ENCODE data around the gene TOX3.

The TOX3 gene

DNA sequence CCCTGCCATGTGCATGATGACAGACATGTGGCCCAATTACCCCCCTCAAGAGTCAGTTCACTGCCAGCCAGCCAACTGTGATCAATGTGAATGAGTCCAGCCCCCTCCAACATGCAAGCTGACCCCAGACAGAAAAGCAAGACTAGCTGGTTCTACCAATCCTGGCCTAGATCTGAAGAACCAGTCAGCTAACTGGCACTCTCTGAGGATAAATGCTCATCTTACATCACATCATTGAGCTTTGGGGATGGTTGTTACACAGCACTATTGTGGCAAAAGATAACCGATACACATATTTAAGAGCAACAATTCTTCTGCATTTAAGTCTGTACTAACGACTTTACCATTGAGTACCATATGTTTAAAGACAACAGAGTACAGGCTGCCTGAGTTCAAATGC is 106.7 kb downstream of the TOX3 start:
- H3K9me3 ChIP-seq (ENCODE audit: control insufficient read depth in 1 of 2, low read length in 2 of 2): peaks cover 0 to 5% of the 10 kb centered on the region in 2 donors
- H3K9ac ChIP-seq (ENCODE audit: low read depth in 1 of 2, low read length in 2 of 2): no peak overlapping the region
- no peak overlapping the region for H3K4me3 ChIP-seq (ENCODE audit: low read depth in 1 of 2, low read length in 2 of 2)
- no peaks in the 10 kb centered on the region for H3K27me3 ChIP-seq (ENCODE audit: control insufficient read depth in 1 of 2, insufficient read depth in 2 of 2, low read length in 2 of 2)
- no peak overlapping the region for H3K27ac ChIP-seq (ENCODE audit: low read depth, low read length)
- H3K36me3 ChIP-seq (ENCODE audit: control insufficient read depth in 1 of 2, insufficient read depth in 2 of 2, low read length in 2 of 2): peaks cover 12 to 17% of the 10 kb centered on the region in 2 donors
- no peaks in the 10 kb centered on the region for H3K4me1 ChIP-seq (ENCODE audit: control insufficient read depth in 1 of 2, insufficient read depth in 2 of 2, low read length in 2 of 2)

DNA sequence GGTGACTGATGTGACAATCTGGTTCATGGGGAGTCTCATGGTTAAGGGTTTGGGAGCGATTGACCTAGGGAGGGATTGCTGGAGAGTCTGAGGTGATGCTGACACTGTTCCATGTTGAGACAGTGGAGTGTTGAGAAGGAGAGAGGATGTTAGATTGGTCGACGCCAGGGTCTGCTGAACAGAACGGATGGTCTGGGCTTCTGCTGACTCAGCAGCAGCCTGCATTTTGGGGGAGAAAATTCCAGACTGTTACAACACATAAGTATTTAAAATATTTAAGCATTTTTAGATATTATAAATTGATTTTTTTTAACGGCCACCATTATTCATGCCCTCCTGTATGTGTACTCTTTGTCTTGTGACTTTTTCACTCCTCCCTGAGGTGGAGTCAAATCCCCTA is 107.2 kb downstream of the TOX3 start:
- H3K27ac ChIP-seq (ENCODE audit: low read depth, low read length): no peak overlapping the region
- H3K27me3 ChIP-seq (ENCODE audit: control insufficient read depth in 1 of 2, insufficient read depth in 2 of 2, low read length in 2 of 2): no peaks in the 10 kb centered on the region
- peaks cover 12 to 17% of the 10 kb centered on the region in 2 donors for H3K36me3 ChIP-seq (ENCODE audit: control insufficient read depth in 1 of 2, insufficient read depth in 2 of 2, low read length in 2 of 2)
- H3K9me3 ChIP-seq (ENCODE audit: control insufficient read depth in 1 of 2, low read length in 2 of 2): peaks cover 0 to 5% of the 10 kb centered on the region in 2 donors
- no peak overlapping the region for H3K9ac ChIP-seq (ENCODE audit: low read depth in 1 of 2, low read length in 2 of 2)
- H3K4me1 ChIP-seq (ENCODE audit: control insufficient read depth in 1 of 2, insufficient read depth in 2 of 2, low read length in 2 of 2): no peaks in the 10 kb centered on the region
- H3K4me3 ChIP-seq (ENCODE audit: low read depth in 1 of 2, low read length in 2 of 2): no peak overlapping the region

DNA sequence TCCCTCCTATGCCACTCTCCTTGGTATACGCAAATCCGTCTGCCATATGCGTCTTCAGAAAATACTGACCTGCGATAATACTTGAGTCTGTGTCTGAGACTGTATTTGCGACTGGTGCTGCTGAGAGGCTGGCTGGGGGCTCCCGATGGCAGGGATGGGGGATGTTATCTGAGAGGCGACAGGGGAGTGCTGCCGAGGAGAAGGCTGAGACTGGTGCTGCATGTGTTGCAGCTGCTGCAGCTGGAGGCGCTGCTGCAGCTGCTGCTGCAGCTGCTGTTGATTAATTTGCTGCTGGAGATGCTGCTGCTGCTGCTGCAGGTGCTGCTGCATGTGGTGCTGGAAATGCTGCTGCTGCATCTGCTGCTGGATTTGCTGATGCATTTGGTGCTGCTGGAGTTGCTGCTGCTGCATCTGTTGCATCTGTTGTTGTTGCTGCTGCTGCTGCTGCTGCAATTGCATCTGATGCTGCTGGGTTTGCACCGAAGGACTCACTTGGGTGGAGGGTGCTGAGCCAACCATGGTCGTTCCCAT is 107.7 kb downstream of the TOX3 start:
- H3K4me1 ChIP-seq (ENCODE audit: control insufficient read depth in 1 of 2, insufficient read depth in 2 of 2, low read length in 2 of 2): no peaks in the 10 kb centered on the region
- H3K9me3 ChIP-seq (ENCODE audit: control insufficient read depth in 1 of 2, low read length in 2 of 2): peaks cover 0 to 5% of the 10 kb centered on the region in 2 donors
- H3K27ac ChIP-seq (ENCODE audit: low read depth, low read length): no peak overlapping the region
- H3K4me3 ChIP-seq (ENCODE audit: low read depth in 1 of 2, low read length in 2 of 2): no peak overlapping the region
- H3K9ac ChIP-seq (ENCODE audit: low read depth in 1 of 2, low read length in 2 of 2): no peak overlapping the region
- H3K36me3 ChIP-seq (ENCODE audit: control insufficient read depth in 1 of 2, insufficient read depth in 2 of 2, low read length in 2 of 2): peaks cover 12 to 17% of the 10 kb centered on the region in 2 donors
- H3K27me3 ChIP-seq (ENCODE audit: control insufficient read depth in 1 of 2, insufficient read depth in 2 of 2, low read length in 2 of 2): no peaks in the 10 kb centered on the region

DNA sequence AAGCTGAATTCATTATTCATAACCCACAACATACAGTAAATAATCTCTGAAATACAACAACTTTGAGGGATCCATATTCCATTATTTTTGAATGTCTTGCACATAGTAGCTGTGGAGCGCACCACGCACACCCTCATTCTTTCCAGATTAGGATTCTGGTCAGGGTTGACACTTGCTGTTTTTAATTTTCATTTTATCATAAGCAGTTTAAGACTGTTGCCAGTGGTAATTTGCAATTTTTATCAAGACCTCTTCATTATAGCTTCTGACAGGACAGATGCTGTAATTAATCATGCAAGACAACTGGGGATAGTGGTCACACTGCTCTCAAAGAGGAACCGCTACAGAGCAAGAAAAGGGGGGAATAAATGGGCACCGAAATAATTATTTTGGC is 109.7 kb downstream of the TOX3 start:
- no peaks in the 10 kb centered on the region for H3K27me3 ChIP-seq (ENCODE audit: control insufficient read depth in 1 of 2, insufficient read depth in 2 of 2, low read length in 2 of 2)
- H3K4me1 ChIP-seq (ENCODE audit: control insufficient read depth in 1 of 2, insufficient read depth in 2 of 2, low read length in 2 of 2): no peaks in the 10 kb centered on the region
- H3K36me3 ChIP-seq (ENCODE audit: control insufficient read depth in 1 of 2, insufficient read depth in 2 of 2, low read length in 2 of 2): peaks cover 12 to 17% of the 10 kb centered on the region in 2 donors
- no peak overlapping the region for H3K27ac ChIP-seq (ENCODE audit: low read depth, low read length)
- peaks cover 0 to 5% of the 10 kb centered on the region in 2 donors for H3K9me3 ChIP-seq (ENCODE audit: control insufficient read depth in 1 of 2, low read length in 2 of 2)
- no peak overlapping the region for H3K4me3 ChIP-seq (ENCODE audit: low read depth in 1 of 2, low read length in 2 of 2)
- no peak overlapping the region for H3K9ac ChIP-seq (ENCODE audit: low read depth in 1 of 2, low read length in 2 of 2)

DNA sequence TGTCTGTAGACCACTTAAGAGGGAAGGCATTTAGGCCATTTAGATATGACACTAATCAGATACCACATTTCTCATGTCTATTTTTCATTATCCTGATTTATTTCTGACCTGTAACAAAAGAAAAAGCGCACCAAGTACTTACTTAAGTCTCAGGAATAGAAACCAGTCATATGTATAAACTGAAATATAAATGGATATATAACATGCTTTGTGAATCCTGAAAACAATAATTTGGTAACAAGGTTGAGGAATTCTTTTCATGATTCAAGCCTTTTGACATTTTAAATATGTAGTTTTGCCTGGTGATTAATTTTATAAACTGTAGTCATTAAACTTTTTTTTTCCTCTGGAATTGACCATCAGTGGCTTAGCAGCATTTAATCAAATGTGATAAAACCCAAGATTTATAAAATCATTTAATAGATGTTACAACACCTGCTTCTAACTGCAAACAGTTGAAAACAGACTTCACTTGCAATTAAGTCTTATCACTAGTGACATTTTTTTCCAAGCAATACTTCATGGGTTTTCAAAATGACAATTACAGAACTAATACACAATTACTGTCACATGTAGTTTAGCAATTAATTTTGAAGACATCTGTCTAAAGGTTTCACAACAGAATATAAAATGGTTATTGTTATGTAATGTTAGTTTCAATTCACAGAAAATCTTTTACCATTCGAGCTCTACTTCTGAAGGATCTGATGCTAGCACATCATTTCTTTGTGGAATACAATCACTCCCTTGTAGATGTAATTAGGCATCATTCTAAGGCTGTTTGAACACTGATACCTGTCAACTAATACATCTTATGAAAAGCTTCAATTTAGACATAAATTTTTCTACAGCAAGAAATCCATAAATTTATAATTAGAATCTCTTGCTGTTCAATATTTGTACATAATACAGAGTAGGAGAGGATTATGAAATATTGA is 110.3 kb downstream of the TOX3 start:
- Histone ChIP-seq H3K27ac (ENCODE audit: low read depth, low read length) (no peak overlapping the region), H3K9ac (ENCODE audit: low read depth in 1 of 2, low read length in 2 of 2) (no peak overlapping the region), H3K4me1 (ENCODE audit: control insufficient read depth in 1 of 2, insufficient read depth in 2 of 2, low read length in 2 of 2) (no peaks in the 10 kb centered on the region), H3K36me3 (ENCODE audit: control insufficient read depth in 1 of 2, insufficient read depth in 2 of 2, low read length in 2 of 2) (peaks cover 12 to 17% of the 10 kb centered on the region in 2 donors), H3K4me3 (ENCODE audit: low read depth in 1 of 2, low read length in 2 of 2) (no peak overlapping the region), H3K9me3 (ENCODE audit: control insufficient read depth in 1 of 2, low read length in 2 of 2) (peaks cover 0 to 5% of the 10 kb centered on the region in 2 donors), H3K27me3 (ENCODE audit: control insufficient read depth in 1 of 2, insufficient read depth in 2 of 2, low read length in 2 of 2) (no peaks in the 10 kb centered on the region)

DNA sequence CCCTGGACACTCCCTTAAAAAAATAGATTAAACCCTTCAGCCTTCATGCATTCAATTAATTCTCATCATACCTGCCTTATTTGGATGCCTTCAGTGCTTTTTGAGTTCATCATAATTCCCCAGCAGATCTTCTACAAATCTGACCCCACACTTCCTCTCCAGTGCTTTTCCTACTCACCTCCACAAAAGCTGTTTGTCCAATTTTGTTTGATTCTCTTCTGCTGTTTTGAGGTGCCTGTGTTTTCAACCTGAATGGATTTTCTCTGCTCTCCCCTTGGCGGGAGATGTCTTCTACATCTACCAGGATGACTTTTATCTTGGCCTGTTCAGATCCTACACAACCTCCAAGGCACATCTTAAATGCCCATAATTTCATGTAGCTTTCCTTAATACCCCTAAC is 112.7 kb downstream of the TOX3 start:
- no peak overlapping the region for H3K9ac ChIP-seq (ENCODE audit: low read depth in 1 of 2, low read length in 2 of 2)
- H3K4me1 ChIP-seq (ENCODE audit: control insufficient read depth in 1 of 2, insufficient read depth in 2 of 2, low read length in 2 of 2): no peaks in the 10 kb centered on the region
- H3K4me3 ChIP-seq (ENCODE audit: low read depth in 1 of 2, low read length in 2 of 2): no peak overlapping the region
- no peaks in the 10 kb centered on the region for H3K27me3 ChIP-seq (ENCODE audit: control insufficient read depth in 1 of 2, insufficient read depth in 2 of 2, low read length in 2 of 2)
- H3K27ac ChIP-seq (ENCODE audit: low read depth, low read length): no peak overlapping the region
- H3K9me3 ChIP-seq (ENCODE audit: control insufficient read depth in 1 of 2, low read length in 2 of 2): no peaks in the 10 kb centered on the region
- peaks cover 4 to 7% of the 10 kb centered on the region in 2 donors for H3K36me3 ChIP-seq (ENCODE audit: control insufficient read depth in 1 of 2, insufficient read depth in 2 of 2, low read length in 2 of 2)

DNA sequence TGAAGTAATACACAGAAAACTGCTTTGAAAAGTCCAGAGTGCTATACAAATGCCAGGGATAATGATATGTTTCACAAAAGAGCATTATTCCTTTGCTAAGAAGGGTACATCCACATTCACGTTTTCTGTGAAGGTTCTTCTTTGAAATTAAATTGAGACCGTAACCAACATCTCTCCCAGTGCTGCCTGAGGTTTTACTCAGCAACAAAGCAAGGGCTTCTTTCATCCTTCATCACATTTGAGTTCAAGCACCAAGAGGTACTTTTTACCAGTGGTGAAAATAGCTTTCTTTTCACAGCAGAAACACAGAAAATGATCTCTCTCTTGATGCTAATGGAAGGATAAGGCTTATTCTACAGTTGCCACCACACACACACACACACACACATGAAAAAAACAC is 113.3 kb downstream of the TOX3 start:
- Histone ChIP-seq H3K36me3 (ENCODE audit: control insufficient read depth in 1 of 2, insufficient read depth in 2 of 2, low read length in 2 of 2) (peaks cover 0 to 2% of the 10 kb centered on the region in 2 donors), H3K9me3 (ENCODE audit: control insufficient read depth in 1 of 2, low read length in 2 of 2) (no peaks in the 10 kb centered on the region), H3K27ac (ENCODE audit: low read depth, low read length) (no peak overlapping the region), H3K4me1 (ENCODE audit: control insufficient read depth in 1 of 2, insufficient read depth in 2 of 2, low read length in 2 of 2) (no peaks in the 10 kb centered on the region), H3K27me3 (ENCODE audit: control insufficient read depth in 1 of 2, insufficient read depth in 2 of 2, low read length in 2 of 2) (no peaks in the 10 kb centered on the region), H3K9ac (ENCODE audit: low read depth in 1 of 2, low read length in 2 of 2) (no peak overlapping the region), H3K4me3 (ENCODE audit: low read depth in 1 of 2, low read length in 2 of 2) (no peak overlapping the region)

DNA sequence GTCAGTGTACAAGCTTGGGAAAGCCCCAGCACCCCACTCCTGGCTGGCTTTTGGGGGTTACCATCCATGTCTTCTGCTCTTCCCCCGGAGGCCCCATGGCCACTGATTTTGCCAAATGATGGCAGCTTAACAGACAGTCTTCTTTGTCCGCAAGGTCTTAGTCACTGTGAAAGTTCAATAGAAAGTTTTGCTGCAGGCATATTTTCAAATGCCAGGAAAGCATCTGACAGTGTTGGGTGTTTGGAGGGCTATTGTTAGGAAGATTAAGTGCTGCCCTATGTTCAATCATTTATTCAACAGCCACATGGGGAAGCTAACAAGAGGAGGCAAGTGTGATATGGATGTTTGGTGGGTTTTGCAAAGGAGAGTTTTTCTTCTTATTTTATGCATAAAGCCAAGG is 122.4 kb downstream of the TOX3 start:
- Histone ChIP-seq H3K9me3 (ENCODE audit: control insufficient read depth in 1 of 2, low read length in 2 of 2) (no peaks in the 10 kb centered on the region), H3K27me3 (ENCODE audit: control insufficient read depth in 1 of 2, insufficient read depth in 2 of 2, low read length in 2 of 2) (no peaks in the 10 kb centered on the region)

DNA sequence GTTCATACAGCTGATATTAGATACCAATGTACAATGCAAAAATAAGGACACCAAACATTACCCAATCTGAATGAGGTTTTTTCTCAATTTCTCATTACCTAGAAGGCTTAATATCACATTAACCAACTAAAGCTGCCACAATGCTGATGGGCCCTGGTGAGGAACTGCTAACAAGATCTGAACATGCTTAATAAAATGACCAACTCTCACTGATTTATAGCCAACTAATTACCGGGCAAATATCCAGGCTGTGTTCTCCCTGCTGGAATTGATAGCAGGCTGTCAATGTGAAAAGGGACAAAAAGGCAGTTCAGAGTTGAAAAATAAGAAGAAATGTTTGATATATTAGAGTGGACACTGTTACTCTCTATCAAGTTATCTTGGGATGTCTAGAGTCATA is 124.6 kb downstream of the TOX3 start:
- Histone ChIP-seq H3K36me3 (ENCODE audit: control insufficient read depth in 1 of 2, insufficient read depth in 2 of 2, low read length in 2 of 2) (no peaks in the 10 kb centered on the region), H3K4me3 (ENCODE audit: low read depth in 1 of 2, low read length in 2 of 2) (no peak overlapping the region), H3K27me3 (ENCODE audit: control insufficient read depth in 1 of 2, insufficient read depth in 2 of 2, low read length in 2 of 2) (no peaks in the 10 kb centered on the region), H3K9me3 (ENCODE audit: control insufficient read depth in 1 of 2, low read length in 2 of 2) (no peaks in the 10 kb centered on the region), H3K27ac (ENCODE audit: low read depth, low read length) (no peak overlapping the region), H3K4me1 (ENCODE audit: control insufficient read depth in 1 of 2, insufficient read depth in 2 of 2, low read length in 2 of 2) (peaks cover 0 to 5% of the 10 kb centered on the region in 2 donors), H3K9ac (ENCODE audit: low read depth in 1 of 2, low read length in 2 of 2) (no peak overlapping the region)

More for the DNA sequence above, 122.4 kb downstream of the TOX3 start:
- no peaks in the 10 kb centered on the region for H3K36me3 ChIP-seq (ENCODE audit: control insufficient read depth in 1 of 2, insufficient read depth in 2 of 2, low read length in 2 of 2)
- no peak overlapping the region for H3K27ac ChIP-seq (ENCODE audit: low read depth, low read length)
- H3K4me1 ChIP-seq (ENCODE audit: control insufficient read depth in 1 of 2, insufficient read depth in 2 of 2, low read length in 2 of 2): no peaks in the 10 kb centered on the region
- no peak overlapping the region for H3K4me3 ChIP-seq (ENCODE audit: low read depth in 1 of 2, low read length in 2 of 2)
- no peak overlapping the region for H3K9ac ChIP-seq (ENCODE audit: low read depth in 1 of 2, low read length in 2 of 2)

DNA sequence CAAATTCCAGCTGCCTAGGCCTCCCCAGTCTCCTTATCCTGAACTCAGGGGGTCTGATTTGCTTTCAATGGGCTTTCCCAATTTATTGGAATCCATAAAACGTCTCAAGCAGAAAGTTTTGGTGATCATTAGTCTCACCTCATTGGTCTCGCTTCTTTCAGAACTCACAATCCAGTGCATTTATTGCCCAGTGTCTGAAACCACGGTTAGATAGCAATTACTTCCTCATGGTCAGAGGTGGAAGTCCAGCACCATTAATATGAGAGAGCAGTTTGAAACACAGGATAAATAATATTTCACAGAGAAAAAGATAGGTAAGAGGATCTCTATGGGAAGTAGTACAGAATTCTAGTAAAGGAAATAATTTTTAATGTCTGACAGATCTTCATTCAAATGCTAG is 128.7 kb downstream of the TOX3 start:
- Histone ChIP-seq H3K36me3 (ENCODE audit: control insufficient read depth in 1 of 2, insufficient read depth in 2 of 2, low read length in 2 of 2) (no peaks in the 10 kb centered on the region), H3K27me3 (ENCODE audit: control insufficient read depth in 1 of 2, insufficient read depth in 2 of 2, low read length in 2 of 2) (no peaks in the 10 kb centered on the region), H3K4me1 (ENCODE audit: control insufficient read depth in 1 of 2, insufficient read depth in 2 of 2, low read length in 2 of 2) (peaks cover 0 to 5% of the 10 kb centered on the region in 2 donors), H3K9me3 (ENCODE audit: control insufficient read depth in 1 of 2, low read length in 2 of 2) (peaks cover 0 to 8% of the 10 kb centered on the region in 2 donors), H3K27ac (ENCODE audit: low read depth, low read length) (no peak overlapping the region), H3K9ac (ENCODE audit: low read depth in 1 of 2, low read length in 2 of 2) (no peak overlapping the region), H3K4me3 (ENCODE audit: low read depth in 1 of 2, low read length in 2 of 2) (no peak overlapping the region)

Measured in duodenal mucosa (tissue), 2 donors.